ENCODE measurements around the gene TGFA.

- TF ChIP-seq POLR2A (IDR thresholded peaks at IDR 0.05), result no peak
- no peak for TF ChIP-seq CTCF (IDR thresholded peaks at IDR 0.05)
- no peak for TF ChIP-seq EP300 (IDR thresholded peaks at IDR 0.05)
Measured at GRCh38 chr2:70489165-70489564, 64.5 kb downstream of the TGFA start.
